ENCODE results near the gene SLC44A1. TPM values are rescaled to one million over a fixed set of nuclear protein-coding genes. Genes with fewer than 3 reads are reported as not detected.

The SLC44A1 gene
- total RNA-seq = 10 to 100 TPM; 51.1 to 82.2 (median 70.5) TPM

DNA sequence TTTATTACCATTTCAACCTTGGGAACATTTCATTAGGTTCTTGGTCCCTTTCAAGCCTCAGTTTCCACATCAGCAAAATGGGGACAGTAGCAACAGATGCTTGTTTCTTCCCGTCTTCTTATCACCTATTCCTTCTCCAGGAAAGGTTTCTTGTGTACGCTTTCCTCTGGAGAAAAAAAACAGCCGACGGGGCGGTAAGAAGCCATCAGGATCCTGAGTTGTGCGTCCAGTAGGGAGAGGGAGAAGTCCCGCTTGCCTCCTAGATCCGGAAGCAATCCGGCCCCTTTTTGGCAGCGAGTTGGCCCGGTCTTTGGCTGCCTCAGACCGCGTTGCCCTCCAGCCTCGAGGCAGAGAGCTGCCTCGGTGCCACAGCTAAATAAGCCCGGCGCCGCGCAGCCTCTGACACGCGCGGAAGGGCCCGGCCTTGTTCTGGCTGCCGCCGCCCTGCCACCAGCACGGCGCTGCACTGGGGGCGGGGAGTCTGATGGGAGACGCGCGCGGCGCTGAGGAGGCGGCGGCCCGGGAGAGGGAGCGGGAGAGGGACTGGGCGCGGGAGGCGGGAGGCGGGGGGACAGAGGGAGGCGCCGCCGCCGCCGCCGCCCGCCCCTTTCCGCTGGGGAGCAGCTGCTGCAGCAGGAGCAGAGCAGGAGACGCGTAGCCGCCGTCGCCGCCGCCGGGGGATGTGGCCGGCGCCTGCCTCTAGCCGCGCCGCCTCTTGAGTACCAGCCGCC is at the start of gene SLC44A1:
Gene SLC44A1 (plus strand): TSS at position 649 of the 731 bp plus-strand sequence. CDS start 218 bp downstream, outside the sequence.
- WGBS, 2 donors = 1% methylated on average over 38 to 45 of the region's 63 CpGs
- DNase-seq (ENCODE audit: low spot score in 2 of 2) = peak; percentile 94 to 99
- H3K4me3 ChIP-seq (ENCODE audit: low read depth, poor library complexity, severe bottlenecking) = peak within 1 kb of the TSS; percentile 67
- intact Hi-C loops (cut with DNase I; ENCODE audit: low total_unique reads) = no loop called here
- TF ChIP-seq, protein P1, sequence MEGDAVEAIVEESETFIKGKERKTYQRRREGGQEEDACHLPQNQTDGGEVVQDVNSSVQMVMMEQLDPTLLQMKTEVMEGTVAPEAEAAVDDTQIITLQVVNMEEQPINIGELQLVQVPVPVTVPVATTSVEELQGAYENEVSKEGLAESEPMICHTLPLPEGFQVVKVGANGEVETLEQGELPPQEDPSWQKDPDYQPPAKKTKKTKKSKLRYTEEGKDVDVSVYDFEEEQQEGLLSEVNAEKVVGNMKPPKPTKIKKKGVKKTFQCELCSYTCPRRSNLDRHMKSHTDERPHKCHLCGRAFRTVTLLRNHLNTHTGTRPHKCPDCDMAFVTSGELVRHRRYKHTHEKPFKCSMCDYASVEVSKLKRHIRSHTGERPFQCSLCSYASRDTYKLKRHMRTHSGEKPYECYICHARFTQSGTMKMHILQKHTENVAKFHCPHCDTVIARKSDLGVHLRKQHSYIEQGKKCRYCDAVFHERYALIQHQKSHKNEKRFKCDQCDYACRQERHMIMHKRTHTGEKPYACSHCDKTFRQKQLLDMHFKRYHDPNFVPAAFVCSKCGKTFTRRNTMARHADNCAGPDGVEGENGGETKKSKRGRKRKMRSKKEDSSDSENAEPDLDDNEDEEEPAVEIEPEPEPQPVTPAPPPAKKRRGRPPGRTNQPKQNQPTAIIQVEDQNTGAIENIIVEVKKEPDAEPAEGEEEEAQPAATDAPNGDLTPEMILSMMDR (IDR thresholded peaks at IDR 0.05) = peak in 1 of 3 donors; percentile 64
- TF ChIP-seq POLR2A (IDR thresholded peaks at IDR 0.05) = peak in 1 of 2 donors; percentile 29

DNA sequence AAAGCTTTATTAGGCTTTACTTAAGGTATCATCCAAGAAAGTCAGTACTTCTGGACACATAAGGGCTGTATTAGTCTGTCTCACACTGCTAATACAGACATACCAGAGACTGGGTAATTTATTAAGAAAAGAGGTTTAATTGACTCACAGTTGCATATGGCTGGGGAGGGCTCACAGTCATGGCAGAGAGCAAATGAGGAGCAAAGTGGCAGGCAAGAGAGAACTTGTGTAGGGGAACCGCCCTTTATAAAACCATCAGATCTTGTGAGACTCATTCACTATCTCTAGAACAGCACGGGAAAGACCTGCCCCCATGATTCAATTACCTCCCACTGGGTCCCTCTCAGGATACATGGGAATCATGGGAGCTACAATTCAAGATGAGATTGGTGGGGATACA is 49.2 kb upstream of the SLC44A1 start:
- 53 to 59% methylated on average over 2 of the region's 2 CpGs for WGBS, 2 donors
- H3K4me3 ChIP-seq (ENCODE audit: low read depth, poor library complexity, severe bottlenecking) = no peak overlapping the region
- no peak for DNase-seq (ENCODE audit: low spot score in 2 of 2)
- TF ChIP-seq POLR2A (IDR thresholded peaks at IDR 0.05) = no peak
- TF ChIP-seq, protein P1 (IDR thresholded peaks at IDR 0.05) = no peak
- intact Hi-C loops (cut with DNase I; ENCODE audit: low total_unique reads) = no loop called here

DNA sequence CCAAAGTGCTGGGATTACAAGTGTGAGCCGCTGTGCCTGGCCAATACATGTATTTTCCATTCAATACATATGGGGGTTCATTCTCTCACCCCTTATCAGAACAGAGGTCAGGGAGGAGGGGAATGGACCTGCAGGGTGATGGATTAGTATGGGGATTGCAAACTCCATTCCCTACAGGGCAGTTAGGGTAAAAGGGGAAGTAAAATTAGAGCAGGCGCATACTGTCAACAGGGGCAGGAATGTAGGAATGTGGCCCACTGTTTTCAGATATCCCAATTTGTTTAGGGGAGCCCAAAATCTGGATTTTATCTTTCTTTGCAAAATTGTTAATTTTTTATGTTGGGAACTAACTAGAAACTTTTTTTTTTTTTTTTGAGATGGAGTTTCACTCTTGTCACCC is 46.4 kb upstream of the SLC44A1 start:
- no peak for TF ChIP-seq POLR2A (IDR thresholded peaks at IDR 0.05)
- TF ChIP-seq, protein P1 (IDR thresholded peaks at IDR 0.05) = no peak
- no peak overlapping the region for H3K4me3 ChIP-seq (ENCODE audit: low read depth, poor library complexity, severe bottlenecking)
- DNase-seq (ENCODE audit: low spot score in 2 of 2) = no peak
- intact Hi-C loops (cut with DNase I; ENCODE audit: low total_unique reads) = no loop called here
- WGBS, 2 donors = 100% methylated on average over 2 of the region's 2 CpGs

DNA sequence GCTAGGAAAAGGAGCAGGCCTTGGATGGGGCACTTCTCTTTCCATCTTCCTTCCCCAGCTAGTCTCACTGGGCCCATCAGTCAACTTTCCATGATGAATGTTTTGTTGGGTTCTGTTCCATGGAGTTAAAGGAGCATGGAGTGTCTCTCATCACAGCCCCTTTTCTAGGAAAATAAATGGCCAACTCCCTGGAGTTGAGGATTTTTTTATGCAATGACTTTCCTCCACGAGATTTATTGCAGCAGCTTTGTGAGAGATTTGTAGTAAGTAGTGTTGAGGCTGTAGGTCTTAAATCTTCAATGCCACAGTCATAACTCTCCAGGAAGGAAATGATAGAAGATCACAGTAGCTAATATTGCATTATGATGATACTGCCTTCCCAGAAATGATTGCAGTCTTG is 45.6 kb upstream of the SLC44A1 start:
- intact Hi-C loops (cut with DNase I; ENCODE audit: low total_unique reads) = no loop called here
- no peak overlapping the region for H3K4me3 ChIP-seq (ENCODE audit: low read depth, poor library complexity, severe bottlenecking)
- no peak for DNase-seq (ENCODE audit: low spot score in 2 of 2)
- no peak for TF ChIP-seq POLR2A (IDR thresholded peaks at IDR 0.05)
- TF ChIP-seq, protein P1 (IDR thresholded peaks at IDR 0.05) = no peak
- 43 to 65% methylated on average over 1 of the region's 1 CpG for WGBS, 2 donors

DNA sequence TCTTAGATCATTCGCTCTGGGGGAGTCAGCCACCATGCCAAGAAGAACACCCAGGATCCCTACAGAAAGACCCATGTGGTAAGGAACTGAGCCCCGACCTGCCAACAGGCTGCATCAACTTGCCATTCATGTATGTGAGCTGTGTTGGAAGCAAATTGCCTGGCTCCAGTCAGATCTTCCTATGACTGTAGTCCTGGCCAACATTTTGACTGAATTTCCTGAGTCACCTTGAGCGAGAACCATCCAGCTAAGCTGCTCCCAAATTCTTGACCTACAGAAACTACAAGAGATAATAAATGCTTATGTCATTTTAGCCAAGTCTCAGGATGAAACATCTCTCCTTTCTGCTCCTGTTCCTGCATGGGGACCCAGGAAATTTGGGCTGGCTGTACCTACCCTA is 40.0 kb upstream of the SLC44A1 start:
- no peak for TF ChIP-seq POLR2A (IDR thresholded peaks at IDR 0.05)
- TF ChIP-seq, protein P1 (IDR thresholded peaks at IDR 0.05) = no peak
- no peak overlapping the region for H3K4me3 ChIP-seq (ENCODE audit: low read depth, poor library complexity, severe bottlenecking)
- DNase-seq (ENCODE audit: low spot score in 2 of 2) = no peak
- WGBS, 2 donors = 86 to 100% methylated on average over 3 of the region's 3 CpGs
- intact Hi-C loops (cut with DNase I; ENCODE audit: low total_unique reads) = no loop called here
